HL-60 (cell line): Measurements from ENCODE around the gene HMCN1.

ENCODE experiments used
- DNase-seq, 2 experiments: peaks; one replicate each; pipeline ENCODE4 v3.0.0-alpha.2; 2010 to 2020; ENCODE audit warnings: low read depth in 1 of 2, low spot score in 1 of 2
- H3K27ac ChIP-seq: fragments of 250-450 bp; sonication (Bioruptor Pico); replicated peaks from 2 replicates; pipeline ENCODE4 v1.5.1; 2020; ENCODE audit warnings: mild to moderate bottlenecking, moderate library complexity
- H3K27me3 ChIP-seq: fragments of 250-450 bp; sonication (Bioruptor Pico); 2 replicates; pipeline ENCODE4 v1.5.1; 2021; ENCODE audit warnings: mild to moderate bottlenecking, moderate library complexity; ENCODE audit not compliant: insufficient read depth, poor library complexity, severe bottlenecking
- H3K4me3 ChIP-seq: replicated peaks from 2 replicates; pipeline ENCODE4 v1.5.1; 2011; ENCODE audit warnings: mild to moderate bottlenecking, control low read depth, low read length; ENCODE audit not compliant: insufficient read depth
- GABPA ChIP-seq: IDR thresholded peaks from 2 replicates; pipeline ENCODE4 v1.6.1; 2012; ENCODE audit warnings: low read depth
- POLR2AphosphoS5 ChIP-seq: IDR thresholded peaks from 2 replicates; pipeline ENCODE4 v1.6.1; 2012; ENCODE audit warnings: low read depth
- SPI1 ChIP-seq: IDR thresholded peaks from 2 replicates; pipeline ENCODE4 v1.6.1; 2012; ENCODE audit warnings: low read depth, mild to moderate bottlenecking, borderline replicate concordance
- TF ChIP-seq, protein P1 (sequence below): IDR thresholded peaks from one replicate; pipeline ENCODE4 v1.5.1; 2011; ENCODE audit warnings: low read length, control low read depth, inconsistent platforms; ENCODE audit not compliant: insufficient read depth
- TF ChIP-seq, protein P2 (sequence below): IDR thresholded peaks from 2 replicates; pipeline ENCODE4 v1.6.1; 2012; ENCODE audit warnings: low read depth; ENCODE audit not compliant: insufficient replicate concordance

The HMCN1 gene

DNA sequence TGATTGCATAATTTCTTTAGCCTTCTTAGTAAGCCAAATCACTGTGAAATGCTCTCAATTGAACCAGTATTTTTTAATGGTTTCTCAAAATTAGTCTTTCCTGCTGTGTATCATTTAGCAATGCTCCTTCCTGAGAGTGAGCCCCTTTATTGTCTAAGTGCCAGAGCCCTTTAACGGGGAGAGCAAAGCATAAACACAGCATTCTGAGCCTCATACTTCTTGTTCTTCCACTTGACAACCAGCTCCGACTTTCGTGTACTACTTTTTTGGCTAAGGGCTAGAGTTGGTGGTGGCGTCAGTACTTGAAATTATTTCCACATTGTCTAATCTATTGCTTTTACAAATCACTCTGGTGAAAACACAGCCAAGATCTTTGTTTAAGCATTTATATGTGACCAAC is 341.8 kb downstream of the HMCN1 start:
- TF ChIP-seq, protein P1, sequence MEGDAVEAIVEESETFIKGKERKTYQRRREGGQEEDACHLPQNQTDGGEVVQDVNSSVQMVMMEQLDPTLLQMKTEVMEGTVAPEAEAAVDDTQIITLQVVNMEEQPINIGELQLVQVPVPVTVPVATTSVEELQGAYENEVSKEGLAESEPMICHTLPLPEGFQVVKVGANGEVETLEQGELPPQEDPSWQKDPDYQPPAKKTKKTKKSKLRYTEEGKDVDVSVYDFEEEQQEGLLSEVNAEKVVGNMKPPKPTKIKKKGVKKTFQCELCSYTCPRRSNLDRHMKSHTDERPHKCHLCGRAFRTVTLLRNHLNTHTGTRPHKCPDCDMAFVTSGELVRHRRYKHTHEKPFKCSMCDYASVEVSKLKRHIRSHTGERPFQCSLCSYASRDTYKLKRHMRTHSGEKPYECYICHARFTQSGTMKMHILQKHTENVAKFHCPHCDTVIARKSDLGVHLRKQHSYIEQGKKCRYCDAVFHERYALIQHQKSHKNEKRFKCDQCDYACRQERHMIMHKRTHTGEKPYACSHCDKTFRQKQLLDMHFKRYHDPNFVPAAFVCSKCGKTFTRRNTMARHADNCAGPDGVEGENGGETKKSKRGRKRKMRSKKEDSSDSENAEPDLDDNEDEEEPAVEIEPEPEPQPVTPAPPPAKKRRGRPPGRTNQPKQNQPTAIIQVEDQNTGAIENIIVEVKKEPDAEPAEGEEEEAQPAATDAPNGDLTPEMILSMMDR = no peak
- DNase-seq = no peak
- Histone ChIP-seq H3K27ac (no peak overlapping the region), H3K4me3 (no peak overlapping the region), H3K27me3 (no peaks in the 10 kb centered on the region)

DNA sequence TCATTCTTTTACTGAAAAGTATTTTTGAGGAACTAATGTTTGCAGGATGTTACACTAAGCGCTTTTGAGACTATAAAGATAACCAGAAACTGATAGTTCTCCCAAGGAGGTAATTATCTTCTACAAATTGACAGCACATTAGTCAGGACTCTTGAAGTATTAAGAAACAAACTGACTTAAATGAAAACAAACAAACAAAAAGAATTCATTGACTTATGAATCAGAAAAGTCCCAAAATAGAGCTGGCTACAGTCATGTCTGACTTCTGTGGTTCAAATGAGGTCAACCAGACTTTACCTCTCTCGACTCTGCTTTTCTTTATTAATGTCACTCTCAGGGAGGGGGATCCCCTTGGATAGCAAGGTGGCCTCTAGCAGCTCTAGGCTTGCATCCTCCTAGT is 344.1 kb downstream of the HMCN1 start:
- DNase-seq = no peak
- Histone ChIP-seq H3K27me3 (no peaks in the 10 kb centered on the region), H3K4me3 (no peak overlapping the region), H3K27ac (no peak overlapping the region)
- TF ChIP-seq SPI1 = no peak
- TF ChIP-seq, protein P1 = no peak
- no peak for TF ChIP-seq POLR2AphosphoS5
- TF ChIP-seq, protein P2, sequence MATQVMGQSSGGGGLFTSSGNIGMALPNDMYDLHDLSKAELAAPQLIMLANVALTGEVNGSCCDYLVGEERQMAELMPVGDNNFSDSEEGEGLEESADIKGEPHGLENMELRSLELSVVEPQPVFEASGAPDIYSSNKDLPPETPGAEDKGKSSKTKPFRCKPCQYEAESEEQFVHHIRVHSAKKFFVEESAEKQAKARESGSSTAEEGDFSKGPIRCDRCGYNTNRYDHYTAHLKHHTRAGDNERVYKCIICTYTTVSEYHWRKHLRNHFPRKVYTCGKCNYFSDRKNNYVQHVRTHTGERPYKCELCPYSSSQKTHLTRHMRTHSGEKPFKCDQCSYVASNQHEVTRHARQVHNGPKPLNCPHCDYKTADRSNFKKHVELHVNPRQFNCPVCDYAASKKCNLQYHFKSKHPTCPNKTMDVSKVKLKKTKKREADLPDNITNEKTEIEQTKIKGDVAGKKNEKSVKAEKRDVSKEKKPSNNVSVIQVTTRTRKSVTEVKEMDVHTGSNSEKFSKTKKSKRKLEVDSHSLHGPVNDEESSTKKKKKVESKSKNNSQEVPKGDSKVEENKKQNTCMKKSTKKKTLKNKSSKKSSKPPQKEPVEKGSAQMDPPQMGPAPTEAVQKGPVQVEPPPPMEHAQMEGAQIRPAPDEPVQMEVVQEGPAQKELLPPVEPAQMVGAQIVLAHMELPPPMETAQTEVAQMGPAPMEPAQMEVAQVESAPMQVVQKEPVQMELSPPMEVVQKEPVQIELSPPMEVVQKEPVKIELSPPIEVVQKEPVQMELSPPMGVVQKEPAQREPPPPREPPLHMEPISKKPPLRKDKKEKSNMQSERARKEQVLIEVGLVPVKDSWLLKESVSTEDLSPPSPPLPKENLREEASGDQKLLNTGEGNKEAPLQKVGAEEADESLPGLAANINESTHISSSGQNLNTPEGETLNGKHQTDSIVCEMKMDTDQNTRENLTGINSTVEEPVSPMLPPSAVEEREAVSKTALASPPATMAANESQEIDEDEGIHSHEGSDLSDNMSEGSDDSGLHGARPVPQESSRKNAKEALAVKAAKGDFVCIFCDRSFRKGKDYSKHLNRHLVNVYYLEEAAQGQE = no peak
- TF ChIP-seq GABPA = no peak

DNA sequence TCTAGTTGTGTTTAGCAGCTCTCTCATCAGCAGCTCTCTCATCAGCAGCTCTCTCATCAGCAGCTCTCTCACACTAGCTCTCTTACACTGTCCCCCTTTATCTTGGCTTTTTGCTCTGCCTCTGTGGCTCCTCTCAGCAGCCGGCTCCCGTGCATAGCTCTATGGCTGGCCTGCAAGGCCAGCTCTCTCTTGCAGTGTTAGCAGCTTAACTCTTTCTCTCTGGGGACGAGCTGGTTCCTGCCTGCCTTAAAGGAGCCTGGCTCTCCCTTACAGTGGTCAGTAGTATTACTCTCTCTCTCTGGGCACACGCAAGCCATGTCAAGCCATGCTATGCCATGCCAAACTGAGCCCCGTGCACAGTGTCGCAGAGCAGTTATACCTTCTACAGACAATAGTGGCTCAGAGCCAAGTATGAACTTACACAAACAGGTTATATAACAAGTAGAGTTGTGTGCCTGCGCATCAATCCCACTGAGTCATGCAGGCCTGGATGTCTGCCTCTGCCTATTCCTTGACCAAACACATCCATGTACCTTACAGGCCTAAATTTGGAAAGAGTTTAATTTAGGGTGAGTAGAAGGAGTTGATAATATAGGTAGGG is 345.0 kb downstream of the HMCN1 start:
- no peaks in the 10 kb centered on the region for H3K27me3 ChIP-seq
- TF ChIP-seq GABPA (no peak), SPI1 (no peak), POLR2AphosphoS5 (no peak)
- TF ChIP-seq, protein P1 = no peak
- TF ChIP-seq, protein P2 = no peak
- DNase-seq = no peak
- H3K4me3 ChIP-seq = no peak overlapping the region
- no peak overlapping the region for H3K27ac ChIP-seq
